HL-60/S4 (cell line): ENCODE measurements around the gene PRH2.

Experiments used
- in situ Hi-C: fragments of 300-500 bp; cut with MboI; formaldehyde crosslinking; loops from 2 replicates; pipeline ENCODE4 v1.14.3; 2022; ENCODE audit warnings: low sequenced_read_pairs

PRH2 gene

DNA sequence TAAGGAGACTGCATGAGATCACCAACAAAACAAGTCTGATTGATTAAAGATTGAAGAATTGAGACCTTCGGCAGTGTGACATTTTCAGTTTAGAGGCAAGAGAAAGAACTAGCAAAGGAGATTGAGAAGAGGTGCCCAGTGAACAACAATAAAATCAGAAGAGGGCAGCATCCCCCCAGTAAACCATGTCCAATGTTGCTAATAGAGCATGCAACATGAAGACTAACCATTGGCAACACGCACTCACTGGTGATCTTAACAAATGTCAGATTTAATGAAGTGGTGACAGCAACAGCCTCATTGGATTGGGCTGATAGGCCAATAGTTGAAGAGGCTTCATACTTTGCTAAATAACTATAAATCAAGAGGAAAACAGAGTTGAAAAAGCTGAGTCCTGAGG lies 30.8 kb downstream of the PRH2 start:
- in situ Hi-C loops: no loop called here

- in situ Hi-C loops: no loop called here
These were observed 31.2 kb downstream of the PRH2 start for GRCh38 chr12:10960211-10960610.

DNA sequence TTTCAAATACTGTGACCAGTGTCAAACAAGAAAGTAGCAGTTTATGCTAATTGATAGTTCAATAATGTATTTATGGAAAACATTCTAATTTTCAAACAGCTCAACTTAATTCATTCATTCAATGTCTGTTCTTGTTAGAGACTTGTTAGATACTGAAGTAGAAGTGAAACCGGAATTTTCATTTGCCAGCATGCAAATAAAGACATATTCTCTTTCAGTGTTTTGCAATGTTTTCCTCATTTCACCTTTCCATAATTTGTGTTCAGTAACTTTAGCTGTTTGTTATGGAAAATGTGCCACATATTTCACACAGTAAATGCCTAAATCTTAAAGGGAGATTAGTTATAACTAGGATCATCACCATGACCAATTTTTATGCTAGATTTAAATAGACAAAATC lies 36.4 kb downstream of the PRH2 start:
- in situ Hi-C loops: no loop called here

GRCh38 chr12:10966314-10966713 lies 37.3 kb downstream of the PRH2 start:
- in situ Hi-C loops: no loop called here

GRCh38 chr12:10967409-10967808 lies 38.4 kb downstream of the PRH2 start:
- in situ Hi-C loops: no loop called here

DNA sequence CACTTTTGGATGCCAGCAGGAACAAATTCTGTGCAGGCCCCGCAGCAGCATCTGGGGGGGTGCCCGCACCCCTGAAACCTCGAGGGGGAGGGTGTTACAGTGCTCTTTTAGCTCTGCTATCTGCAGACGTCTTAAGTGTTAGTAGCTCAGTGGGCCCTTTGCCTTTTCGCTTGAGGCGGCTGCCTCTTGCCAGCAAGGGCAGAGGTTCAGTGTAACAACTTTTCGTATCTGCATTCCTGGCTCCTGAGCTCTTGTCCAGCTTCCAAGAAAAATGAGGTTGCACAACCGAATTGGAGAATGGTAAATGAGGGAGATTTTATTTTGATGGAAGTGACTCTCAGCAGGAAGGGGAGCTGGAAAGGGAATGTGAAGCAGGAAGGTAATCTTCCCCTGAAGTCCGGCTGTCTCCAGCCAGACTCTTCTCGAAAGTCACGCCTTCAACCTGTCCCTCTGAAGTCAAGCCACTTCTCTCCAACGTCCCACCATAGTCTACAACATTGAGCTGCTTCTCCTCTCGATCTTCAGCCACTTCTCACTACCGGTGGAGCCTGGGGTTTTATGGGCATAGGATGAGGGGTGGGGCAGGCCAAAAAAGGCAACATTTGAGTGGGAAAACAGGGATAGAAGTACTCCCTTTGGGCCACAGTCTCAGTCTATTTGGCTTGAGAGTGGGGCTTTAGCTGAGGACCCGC lies 39.9 kb downstream of the PRH2 start:
- in situ Hi-C loops: no loop called here

GRCh38 chr12:10974965-10975364 lies 45.9 kb downstream of the PRH2 start:
- in situ Hi-C loops: no loop called here

GRCh38 chr12:10982244-10982643 lies 53.2 kb downstream of the PRH2 start:
- in situ Hi-C loops: no loop called here
